Stimulated activated CD4-positive, alpha-beta T cell treated with anti-CD3 and anti-CD28 coated beads, Interleukin-2, amount 100 ng/mL, for 48 hours (primary cell): ENCODE results near the gene NXNL2.

Experiments
- DNase-seq, 2 donors: peaks; one replicate each; pipeline ENCODE4 v3.0.0-alpha.2; 2020

Gene NXNL2

GRCh38 chr9:88580961-88581360, 46.0 kb downstream of the NXNL2 start:
- DNase-seq: no peak

GRCh38 chr9:88583901-88584596, 49.1 kb downstream of the NXNL2 start:
- no peak for DNase-seq

DNA sequence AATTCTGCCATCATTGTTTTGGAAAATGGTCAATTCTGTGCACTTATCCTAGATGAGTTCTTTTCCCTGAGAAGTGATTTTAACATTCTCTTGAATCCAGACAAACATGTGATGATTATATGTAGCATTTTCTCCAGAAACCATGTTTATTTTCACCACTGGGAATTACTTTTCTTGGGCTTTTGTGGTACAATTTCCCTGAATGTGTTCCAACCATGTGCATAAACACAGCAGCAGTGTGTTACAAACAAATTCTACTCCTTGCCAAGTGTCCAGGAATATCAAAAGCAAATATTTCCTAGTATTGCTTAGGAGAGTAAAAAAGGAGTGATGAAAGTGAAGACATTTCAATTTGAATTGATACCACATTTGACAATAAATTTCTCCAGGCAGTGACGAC, 50.4 kb downstream of the NXNL2 start:
- no peak for DNase-seq

GRCh38 chr9:88586452-88586851, 51.5 kb downstream of the NXNL2 start:
- DNase-seq: no peak

DNA sequence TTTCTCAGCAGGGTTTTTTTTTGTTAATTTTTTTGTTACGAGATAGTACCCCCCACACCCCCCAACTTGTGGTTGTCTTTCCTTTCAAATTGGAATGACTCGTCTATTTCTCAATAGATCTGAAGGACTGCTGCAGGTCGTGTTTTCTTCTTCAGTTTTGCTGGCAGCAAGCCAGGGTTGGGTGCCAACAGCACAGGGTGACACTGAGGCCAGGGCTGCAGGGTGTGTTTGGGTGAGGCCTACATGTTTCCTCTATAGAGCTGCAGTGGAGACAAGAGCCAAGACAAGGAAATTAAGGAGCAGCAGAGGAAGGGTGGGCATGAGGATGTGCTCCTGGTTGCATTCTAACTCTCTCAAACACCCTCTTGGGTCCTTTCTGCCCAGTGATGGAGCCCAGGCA, 52.2 kb downstream of the NXNL2 start:
- no peak for DNase-seq

DNA sequence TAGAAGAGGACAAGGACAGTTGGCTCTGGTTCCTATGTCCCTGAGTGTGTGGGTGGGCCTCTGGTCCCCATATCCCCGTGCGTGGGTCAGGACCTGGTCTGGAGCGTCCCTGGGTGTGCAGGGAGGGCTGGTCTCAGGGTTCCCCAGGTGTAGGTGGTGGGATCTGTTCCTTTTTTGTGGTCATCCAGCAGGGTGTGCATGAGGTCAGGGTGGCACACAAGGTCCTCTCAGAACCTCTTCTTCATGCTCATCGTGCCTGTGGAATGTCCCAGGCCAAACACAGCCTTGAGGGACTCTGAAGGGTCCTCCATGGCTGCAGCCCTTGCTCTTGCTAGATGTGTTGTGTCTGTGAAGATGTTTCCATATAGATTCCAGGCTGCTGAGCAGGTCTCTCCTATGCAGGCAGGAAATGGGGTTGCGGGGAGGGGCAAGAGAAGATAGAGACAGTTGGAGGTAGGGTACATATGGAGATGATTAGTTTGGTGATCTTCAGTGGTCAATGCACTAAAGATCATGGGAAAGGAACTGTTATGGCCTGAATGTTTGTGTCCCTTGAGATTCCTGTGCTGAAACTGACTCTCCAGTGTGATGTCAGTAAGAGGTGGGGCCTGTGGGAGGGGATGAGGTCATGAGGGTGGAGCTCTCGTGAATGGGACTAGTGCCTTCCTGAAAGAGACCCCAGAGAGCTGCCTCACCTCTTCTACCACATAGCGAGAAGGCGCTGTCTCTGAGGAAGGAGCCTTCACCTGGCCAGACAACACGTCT, 53.1 kb downstream of the NXNL2 start:
- DNase-seq: no peak

GRCh38 chr9:88589656-88590055, 54.7 kb downstream of the NXNL2 start:
- no peak for DNase-seq

DNA sequence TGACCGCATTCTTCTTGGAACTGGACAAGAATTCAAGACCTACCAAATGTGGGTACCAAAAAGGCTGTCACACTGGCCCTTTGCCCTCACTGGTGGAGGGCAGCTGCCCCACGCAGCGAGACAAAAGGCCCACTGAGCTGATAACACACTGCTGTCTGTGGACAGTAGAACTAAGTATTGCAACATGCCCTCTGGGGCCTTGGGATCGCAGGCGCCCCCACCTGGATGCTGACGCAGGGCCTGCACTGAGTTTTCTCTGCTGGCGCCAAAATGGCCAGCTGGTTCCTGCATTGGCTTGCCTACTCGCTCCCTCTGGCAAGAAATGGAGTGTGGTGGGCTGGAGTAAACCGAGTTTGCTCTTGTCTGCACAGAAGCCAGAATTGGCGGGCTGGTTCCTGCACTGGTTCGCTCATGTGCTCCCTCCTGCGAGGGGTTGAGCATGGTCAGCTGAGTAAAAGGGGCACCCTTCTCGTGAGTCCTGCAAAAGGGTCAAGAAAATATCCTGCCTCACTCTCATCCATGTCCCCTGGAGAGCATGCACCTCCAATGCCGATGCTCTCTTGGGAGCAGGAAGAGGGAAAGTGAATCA, 55.7 kb downstream of the NXNL2 start:
- no peak for DNase-seq

DNA sequence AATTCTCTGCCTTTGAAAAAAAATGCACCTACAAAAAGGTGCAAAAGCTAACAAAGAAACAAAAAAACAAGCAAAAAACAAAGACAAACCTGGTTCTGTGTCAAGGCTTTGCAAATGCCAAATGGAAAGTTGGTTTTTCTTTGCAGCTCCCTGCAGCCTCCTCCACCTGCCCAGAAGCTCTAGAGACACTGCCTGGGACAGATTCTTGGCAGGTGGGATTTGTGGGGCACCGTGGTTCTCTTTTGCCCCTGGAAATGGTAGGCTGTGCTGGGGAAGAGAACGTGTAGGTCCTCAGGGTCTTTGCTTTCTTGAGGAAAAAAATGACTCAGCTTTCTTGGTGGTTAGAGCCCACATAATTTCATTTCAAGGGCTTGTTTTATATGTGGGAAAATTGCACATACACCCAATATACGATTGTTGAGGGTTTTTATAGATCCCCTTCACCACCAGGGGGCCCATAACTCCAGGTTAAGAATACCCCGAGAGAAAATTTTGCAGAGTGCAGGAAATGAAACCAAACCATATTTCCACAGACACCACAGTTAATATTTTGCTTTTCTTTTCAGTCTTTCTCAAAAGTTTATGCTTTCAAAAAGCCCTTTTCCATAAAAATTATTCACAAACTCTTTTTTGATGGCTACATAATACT, 58.7 kb downstream of the NXNL2 start:
- DNase-seq: peak; percentile 47 to 48
